ENCODE measurements around the gene ALDOA. TPM values are rescaled to one million over a fixed set of nuclear protein-coding genes. Genes with fewer than 3 reads are reported as not detected.

Gene ALDOA
- total and polyA plus RNA-seq, 10 of the 15 experiments (the other 5 are each of a cell fraction or from before 2014, with no cell fraction given), result 218 to 2,339 (median 1,095) TPM

DNA sequence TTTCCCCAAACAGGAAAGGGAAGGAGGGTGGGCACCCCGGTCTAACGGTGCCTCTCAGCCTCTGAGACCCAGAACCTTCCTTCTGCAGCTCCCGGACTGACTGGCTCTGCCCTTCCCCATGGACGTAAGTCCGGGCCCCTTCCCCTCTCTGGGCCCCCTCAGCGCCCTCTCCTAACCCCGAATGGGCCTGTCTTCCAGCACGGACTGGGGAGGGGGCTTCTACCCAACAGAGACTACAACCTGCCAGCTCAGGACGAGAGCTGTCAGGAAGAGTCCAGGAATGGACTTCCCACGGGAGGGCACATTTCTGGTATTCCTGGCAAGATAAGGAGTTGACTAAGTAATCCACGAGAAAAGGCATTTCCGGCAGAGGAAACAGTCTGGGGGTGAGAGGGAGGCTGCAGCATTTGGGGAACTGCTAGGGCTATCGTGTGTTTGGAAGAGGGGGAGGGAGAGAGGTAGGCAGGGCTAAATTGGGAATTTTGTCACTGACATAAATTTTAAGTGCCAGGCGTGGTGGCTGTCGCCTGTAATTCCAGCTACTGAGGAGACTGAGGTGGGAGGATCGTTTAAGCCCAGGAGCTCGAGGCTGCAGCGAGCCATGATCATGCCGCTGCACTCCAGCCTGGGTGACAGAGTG is 12.1 kb upstream of the ALDOA start:
- Histone ChIP-seq H3K79me2 (ENCODE audit: control insufficient read depth, insufficient read depth, low read length) (no peaks in the 10 kb centered on the region), H3K9ac (ENCODE audit: control insufficient read depth, insufficient read depth, low read length) (peak overlapping the region; percentile 71), H3K36me3 (ENCODE audit: control insufficient read depth in 2 of 2, insufficient read depth in 2 of 2, low read length in 1 of 2) (no peaks in the 10 kb centered on the region), H3K27me3 (replicated peaks in 1 of 2; ENCODE audit: control insufficient read depth in 2 of 2, insufficient read depth in 2 of 2, low read length in 1 of 2) (no peaks in the 10 kb centered on the region), H3K9me3 (replicated peaks; ENCODE audit: control insufficient read depth, insufficient read depth, low read length) (no peaks in the 10 kb centered on the region), H3K27ac (ENCODE audit: control insufficient read depth, insufficient read depth) (no peak overlapping the region; the same call in 1 of the 2 replicates), H3K4me3 (peak overlapping the region; percentile 83), H2AFZ (ENCODE audit: control insufficient read depth, low read depth, low read length) (peak overlapping the region; percentile 91), H4K20me1 (ENCODE audit: control insufficient read depth, insufficient read depth) (no peaks in the 10 kb centered on the region), H3K4me2 (ENCODE audit: control insufficient read depth, insufficient read depth) (peak overlapping the region; percentile 60), H3K4me1 (ENCODE audit: control insufficient read depth, insufficient read depth, low read length) (peaks cover 3% of the 10 kb centered on the region; the same call in 1 of the 2 replicates)
- in situ Hi-C loops (cut with MboI), result no loop called here
- FAIRE-seq (no peak), DNase-seq (ENCODE audit: low read depth, low spot score) (no peak), ATAC-seq (peak; percentile 24)
- intact Hi-C loops (cut with micrococcal nuclease; ENCODE audit: unreplicated experiment), result no loop called here
- SMC1A ChIA-PET (ENCODE audit: uncharacterized antibody, unreplicated experiment), result no interaction called here
- TF ChIP-seq IKZF1 (conservative IDR thresholded peaks at IDR 0.05), result 0 out of 2 replicates have a peak, but pooled peaks have one; percentile 6
- TF ChIP-seq NFXL1 (IDR thresholded peaks at IDR 0.05; ENCODE audit: borderline replicate concordance), result no peak
- CTCF ChIA-PET, result interaction anchor here (0.6 to 4.8 kb wide), 5 partner anchors 12 to 86 kb away, joined by 3 to 51 read pairs (median 4); partner anchors contain the start of genes ALDOA and TBX6
- WGBS (ENCODE audit: insufficient coverage, insufficient replicate concordance, low lambda C conversion rate, missing lambda C conversion rate), result 7% methylated on average over 19 of the region's 19 CpGs
- POLR2A ChIA-PET, result interaction anchor here (0.7 to 2.7 kb wide), 5 partner anchors 10 to 246 kb away, joined by 3 to 9 read pairs (median 6); partner anchors contain the start of genes ALDOA, HIRIP3, INO80E and TAOK2
- BruUV-seq (replicated peaks), result no TSS peak
- RAD21 ChIA-PET (ENCODE audit: unreplicated experiment), result no interaction called here

DNA sequence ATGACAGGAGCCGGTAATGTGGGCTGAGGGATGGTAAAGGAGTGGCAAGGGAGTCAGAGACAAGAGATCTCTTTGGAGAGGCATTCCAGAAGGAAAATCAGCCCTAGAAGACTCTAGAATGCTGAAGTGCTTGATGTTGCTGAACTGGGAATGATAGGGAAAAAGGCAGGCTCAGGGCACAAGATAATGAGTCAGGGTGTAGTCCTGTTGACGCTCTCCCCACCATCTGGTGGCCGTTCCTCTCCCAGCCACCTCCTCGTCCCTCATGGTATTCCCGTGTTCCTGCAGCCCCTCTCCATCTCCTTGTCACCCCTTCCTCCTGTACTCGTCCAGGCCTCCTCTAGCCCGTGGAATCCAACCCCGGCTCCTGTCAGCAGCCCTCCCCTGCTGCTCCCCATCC is 11.1 kb upstream of the ALDOA start:
- Histone ChIP-seq H3K4me1 (ENCODE audit: control insufficient read depth, insufficient read depth, low read length) (peaks cover 3% of the 10 kb centered on the region; the same call in 1 of the 2 replicates), H3K9ac (ENCODE audit: control insufficient read depth, insufficient read depth, low read length) (no peak overlapping the region), H3K27me3 (replicated peaks in 1 of 2; ENCODE audit: control insufficient read depth in 2 of 2, insufficient read depth in 2 of 2, low read length in 1 of 2) (no peaks in the 10 kb centered on the region), H3K4me2 (ENCODE audit: control insufficient read depth, insufficient read depth) (no peak overlapping the region), H3K36me3 (ENCODE audit: control insufficient read depth in 2 of 2, insufficient read depth in 2 of 2, low read length in 1 of 2) (no peaks in the 10 kb centered on the region), H3K4me3 (no peak overlapping the region), H3K27ac (ENCODE audit: control insufficient read depth, insufficient read depth) (no peak overlapping the region), H4K20me1 (ENCODE audit: control insufficient read depth, insufficient read depth) (no peaks in the 10 kb centered on the region), H3K79me2 (ENCODE audit: control insufficient read depth, insufficient read depth, low read length) (no peaks in the 10 kb centered on the region), H2AFZ (ENCODE audit: control insufficient read depth, low read depth, low read length) (no peak overlapping the region), H3K9me3 (replicated peaks; ENCODE audit: control insufficient read depth, insufficient read depth, low read length) (no peaks in the 10 kb centered on the region)
- ChIA-PET CTCF (interaction anchor here (0.6 to 4.8 kb wide), 14 partner anchors 11 to 177 kb away, joined by 3 to 51 read pairs (median 4); partner anchors contain the start of genes ALDOA, CORO1A, KCTD13 and SEZ6L2), RAD21 (ENCODE audit: unreplicated experiment) (interaction anchor here (1.3 to 2.0 kb wide), 4 partner anchors 11 to 37 kb away, joined by 8 to 12 read pairs (median 8); partner anchors contain the start of genes ALDOA and TBX6), SMC1A (ENCODE audit: uncharacterized antibody, unreplicated experiment) (interaction anchor here (1.4 kb wide), 1 partner anchor 11 kb away, joined by 4 read pairs; the partner anchor contains the start of gene ALDOA), POLR2A (interaction anchor here (0.6 to 2.1 kb wide), 4 partner anchors 9 to 94 kb away, joined by 5 to 9 read pairs (median 6); partner anchors contain the start of genes ALDOA and TBX6)
- in situ Hi-C loops (cut with MboI), result no loop called here
- 56% methylated on average over 8 of the region's 8 CpGs for WGBS (ENCODE audit: insufficient coverage, insufficient replicate concordance, low lambda C conversion rate, missing lambda C conversion rate)
- no peak for DNase-seq (ENCODE audit: low read depth, low spot score)
- no peak for TF ChIP-seq FOXM1 (IDR thresholded peaks at IDR 0.05; ENCODE audit: low read depth, low read length)
- no peak for TF ChIP-seq SMC3 (IDR thresholded peaks at IDR 0.05; ENCODE audit: borderline replicate concordance, low read length)
- TF ChIP-seq CEBPB (IDR thresholded peaks at IDR 0.05; ENCODE audit: borderline replicate concordance in 1 of 2, low read depth in 2 of 2, low read length in 2 of 2), result no peak
- TF ChIP-seq ZSCAN29 (IDR thresholded peaks at IDR 0.05), result no peak
- no TSS peak for BruUV-seq (replicated peaks)
- no peak for ATAC-seq
- intact Hi-C loops (cut with micrococcal nuclease; ENCODE audit: unreplicated experiment), result no loop called here
- FAIRE-seq, result no peak

Measured in GM12878 (cell line).